ENCODE measurements around the gene SUPT20HL2.

The SUPT20HL2 gene

GRCh38 chrX:24268786-24269185, 45.1 kb downstream of the SUPT20HL2 start:
- DNase-seq (ENCODE audit: extremely low read depth, low read depth) = no peak
- TF ChIP-seq CTCF (IDR thresholded peaks at IDR 0.05; ENCODE audit: low read depth, low read length) = no peak

GRCh38 chrX:24266996-24267395, 46.9 kb downstream of the SUPT20HL2 start:
- DNase-seq (ENCODE audit: extremely low read depth, low read depth) = no peak
- no peak for TF ChIP-seq CTCF (IDR thresholded peaks at IDR 0.05; ENCODE audit: low read depth, low read length)

- no peak for TF ChIP-seq CTCF (IDR thresholded peaks at IDR 0.05; ENCODE audit: low read depth, low read length)
- DNase-seq (ENCODE audit: extremely low read depth, low read depth) = no peak
Observed at GRCh38 chrX:24264383-24264782, 49.5 kb downstream of the SUPT20HL2 start.

- no peak for TF ChIP-seq CTCF (IDR thresholded peaks at IDR 0.05; ENCODE audit: low read depth, low read length)
Observed at GRCh38 chrX:24262309-24262708, 51.6 kb downstream of the SUPT20HL2 start.

More at GRCh38 chrX:24262309-24262708, 51.6 kb downstream of the SUPT20HL2 start:
- DNase-seq (ENCODE audit: extremely low read depth, low read depth) = no peak
